Measurements from ENCODE around the gene CIB4.

The CIB4 gene

GRCh38 chr2:26550276-26551015 lies 90.7 kb downstream of the CIB4 start:
- no peak for DNase-seq (ENCODE audit: low spot score)

- no peak for DNase-seq (ENCODE audit: low spot score)
Measured at GRCh38 chr2:26542676-26543505, 98.3 kb downstream of the CIB4 start.

- DNase-seq (ENCODE audit: low spot score) = no peak
Measured at GRCh38 chr2:26542194-26542455, 99.0 kb downstream of the CIB4 start.

GRCh38 chr2:26541401-26542193 lies 99.6 kb downstream of the CIB4 start:
- no peak for DNase-seq (ENCODE audit: low spot score)

DNA sequence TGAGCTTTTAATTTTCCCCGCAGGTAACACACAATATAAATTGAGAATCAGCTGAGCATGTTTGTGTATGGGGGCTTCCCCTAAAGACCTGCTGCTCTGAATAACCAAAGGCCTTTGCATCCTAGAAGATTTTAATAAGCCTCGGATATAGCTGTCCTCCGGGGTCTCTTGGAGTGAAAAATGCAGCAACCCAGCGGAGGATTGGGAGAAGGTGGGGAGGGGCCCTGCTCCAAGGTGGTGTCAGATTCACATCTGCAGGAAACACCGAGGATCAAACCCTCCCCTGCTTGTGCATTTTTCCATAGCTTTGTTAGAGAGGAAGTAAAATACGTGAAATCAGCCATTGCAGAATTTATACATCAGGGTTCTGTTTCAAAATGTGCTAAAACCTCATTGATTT lies 100.2 kb downstream of the CIB4 start:
- DNase-seq (ENCODE audit: low spot score) = no peak

- no peak for DNase-seq (ENCODE audit: low spot score)
Measured at GRCh38 chr2:26540306-26540705, 100.9 kb downstream of the CIB4 start.

DNA sequence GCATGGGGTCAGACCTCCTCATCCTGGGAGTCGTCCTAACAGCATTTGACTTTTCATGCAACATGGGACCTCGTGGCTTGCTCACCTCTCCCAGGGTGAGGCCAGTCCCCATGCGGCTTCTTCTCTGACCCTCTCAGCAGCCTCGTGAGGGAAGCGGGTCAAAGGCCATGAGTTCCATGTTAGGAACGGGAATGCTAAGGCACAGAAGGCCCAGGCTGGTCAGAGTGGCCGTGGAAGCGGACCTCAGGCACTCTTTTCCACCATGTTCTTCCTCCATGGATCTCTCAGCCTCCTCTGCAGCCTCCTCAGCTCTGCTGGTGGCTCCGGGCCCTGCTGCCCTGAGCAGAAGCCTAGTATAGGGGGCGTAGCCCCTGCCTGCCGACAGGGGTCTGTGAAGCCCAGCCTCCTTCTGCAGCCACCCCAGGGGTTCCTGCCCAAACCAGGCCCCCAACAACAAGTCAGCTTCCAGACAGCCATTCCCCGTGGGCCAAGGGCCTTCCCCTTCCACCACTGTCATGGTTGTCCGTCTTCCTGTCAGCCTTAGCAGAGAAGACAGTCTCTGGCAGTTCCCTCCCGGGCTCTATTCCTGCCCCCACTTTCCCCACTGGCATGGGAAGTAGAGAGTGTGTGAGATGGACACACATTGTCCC lies 103.2 kb downstream of the CIB4 start:
- DNase-seq (ENCODE audit: low spot score) = no peak

DNA sequence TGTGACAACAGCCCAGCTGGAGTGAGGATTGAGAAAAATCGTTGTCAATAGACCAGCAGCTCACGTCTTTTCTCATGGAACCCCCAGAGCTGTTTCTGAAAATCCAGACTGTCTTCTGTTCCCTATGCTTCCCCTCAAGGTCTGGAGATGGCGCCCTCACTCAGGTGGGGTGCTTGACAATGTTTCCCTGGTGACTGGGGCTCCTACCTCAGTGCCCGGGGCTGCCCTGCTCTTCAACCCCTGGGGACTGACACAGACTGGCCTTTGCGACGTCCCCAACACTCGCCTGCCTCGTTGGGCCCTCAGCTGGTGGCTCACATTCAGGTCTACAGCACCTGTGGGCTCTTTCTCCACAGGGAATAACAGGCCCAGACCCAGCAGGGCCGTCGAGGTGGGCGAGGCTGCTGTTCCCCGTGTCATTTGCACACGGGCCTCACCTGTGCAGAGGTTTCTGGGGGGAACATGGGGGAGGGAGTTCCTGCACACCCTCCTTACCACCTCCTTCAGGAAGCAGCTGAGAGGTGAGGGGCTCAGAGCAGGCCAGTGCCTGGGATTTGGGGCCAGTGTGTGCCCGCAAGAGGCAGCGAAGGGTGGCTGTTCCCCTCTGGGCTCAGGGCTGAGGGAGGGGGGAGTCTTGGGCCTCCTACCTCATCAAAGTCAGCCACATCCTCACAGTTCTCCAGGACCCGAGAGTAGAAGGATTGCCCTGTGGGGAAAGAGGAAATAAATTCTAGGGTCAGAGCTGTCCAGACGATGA lies 103.9 kb downstream of the CIB4 start:
- no peak for DNase-seq (ENCODE audit: low spot score)

GRCh38 chr2:26536371-26537068 lies 104.6 kb downstream of the CIB4 start:
- DNase-seq (ENCODE audit: low spot score) = no peak

GRCh38 chr2:26535663-26536275 lies 105.4 kb downstream of the CIB4 start:
- no peak for DNase-seq (ENCODE audit: low spot score)

GRCh38 chr2:26534865-26535662 lies 106.1 kb downstream of the CIB4 start:
- DNase-seq (ENCODE audit: low spot score) = no peak

GRCh38 chr2:26534098-26534864 lies 106.9 kb downstream of the CIB4 start:
- no peak for DNase-seq (ENCODE audit: low spot score)

GRCh38 chr2:26533661-26534060 lies 107.5 kb downstream of the CIB4 start:
- DNase-seq (ENCODE audit: low spot score) = no peak

- DNase-seq (ENCODE audit: low spot score) = no peak
Measured at GRCh38 chr2:26532301-26533250, 108.6 kb downstream of the CIB4 start.

All from CD4-positive, alpha-beta T cell treated with Interleukin-15 for 4 hours (primary cell).